Astrocyte (in vitro differentiated cells and primary cell): Measurements from ENCODE around the gene GYG2. TPM values are rescaled to one million over a fixed set of nuclear protein-coding genes. Genes with fewer than 3 reads are reported as not detected.
"Not testable (repeated sequence)": the region's sequence is repeated elsewhere in the genome, so short reads cannot be mapped to it uniquely, and the experiment has no call there.

Source experiments
- DNase-seq: peaks from one replicate; pipeline ENCODE4 v3.0.0-alpha.2; 2010; ENCODE audit warnings: low read depth
- FAIRE-seq: peaks from 2 replicates; lab custom pipeline; 2011; peaks lifted over from hg19 to GRCh38; lab: Jason Lieb, UNC
- H2AFZ ChIP-seq: 2 replicates; pipeline ENCODE4 v1.6.0; 2012; ENCODE audit warnings: low read depth, low read length, inconsistent platforms
- H3K27ac ChIP-seq: 2 replicates; pipeline ENCODE4 v1.5.1; 2011; ENCODE audit warnings: low read depth, low read length, inconsistent platforms
- H3K27me3 ChIP-seq: 2 replicates; pipeline ENCODE4 v1.6.0; 2011; ENCODE audit warnings: low read length, inconsistent platforms; ENCODE audit not compliant: insufficient read depth
- H3K36me3 ChIP-seq: 2 replicates; pipeline ENCODE4 v1.5.1; 2011; ENCODE audit warnings: low read length, inconsistent platforms; ENCODE audit not compliant: insufficient read depth
- H3K4me1 ChIP-seq: 2 replicates; pipeline ENCODE4 v1.5.1; 2011; ENCODE audit warnings: low read length, inconsistent platforms; ENCODE audit not compliant: insufficient read depth
- H3K4me2 ChIP-seq: 2 replicates; pipeline ENCODE4 v1.6.0; 2012; ENCODE audit warnings: low read length, inconsistent platforms
- H3K4me3 ChIP-seq: 2 replicates; pipeline ENCODE4 v1.5.1; 2011; ENCODE audit warnings: low read depth, mild to moderate bottlenecking, low read length, inconsistent platforms; ENCODE audit not compliant: insufficient read depth
- H3K79me2 ChIP-seq: 2 replicates; pipeline ENCODE4 v1.6.0; 2012; ENCODE audit warnings: mild to moderate bottlenecking, low read length, inconsistent platforms; ENCODE audit not compliant: insufficient read depth
- H3K9ac ChIP-seq: 2 replicates; pipeline ENCODE4 v1.6.0; 2012; ENCODE audit warnings: mild to moderate bottlenecking, low read length, inconsistent platforms
- H3K9me3 ChIP-seq: 2 replicates; pipeline ENCODE4 v1.5.1; 2012; ENCODE audit warnings: low read depth, mild to moderate bottlenecking, low read length, inconsistent platforms; ENCODE audit not compliant: insufficient read depth
- H4K20me1 ChIP-seq: 2 replicates; pipeline ENCODE4 v1.6.0; 2012; ENCODE audit warnings: low read length, inconsistent platforms; ENCODE audit not compliant: insufficient read depth
- H3K27ac Mint-ChIP-seq: one replicate; pipeline ENCODE4 v1.8.0; 2021; ENCODE audit warnings: mild to moderate bottlenecking, mixed read lengths; ENCODE audit not compliant: unreplicated experiment
- H3K27me3 Mint-ChIP-seq: one replicate; pipeline ENCODE4 v1.8.0; 2021; ENCODE audit warnings: low read depth, mixed read lengths; ENCODE audit not compliant: unreplicated experiment
- H3K36me3 Mint-ChIP-seq: one replicate; pipeline ENCODE4 v1.8.0; 2021; ENCODE audit warnings: low read depth, mixed read lengths; ENCODE audit not compliant: unreplicated experiment
- H3K4me1 Mint-ChIP-seq: one replicate; pipeline ENCODE4 v1.8.0; 2021; ENCODE audit warnings: low read depth, mixed read lengths; ENCODE audit not compliant: unreplicated experiment
- H3K4me3 Mint-ChIP-seq: one replicate; pipeline ENCODE4 v1.8.0; 2021; ENCODE audit warnings: mild to moderate bottlenecking, moderate library complexity, mixed read lengths; ENCODE audit not compliant: unreplicated experiment
- H3K9me3 Mint-ChIP-seq: one replicate; pipeline ENCODE4 v1.8.0; 2021; ENCODE audit warnings: mild to moderate bottlenecking, mixed read lengths; ENCODE audit not compliant: unreplicated experiment
- CTCF ChIP-seq: IDR thresholded peaks from 2 replicates; pipeline ENCODE4 v1.5.1; 2011; ENCODE audit warnings: low read depth, mild to moderate bottlenecking, inconsistent platforms, low read length, moderate library complexity; ENCODE audit not compliant: insufficient read depth
- EZH2 ChIP-seq: IDR thresholded peaks from 2 replicates; pipeline ENCODE4 v1.6.1; 2012; ENCODE audit warnings: mild to moderate bottlenecking, low read length, inconsistent platforms; ENCODE audit not compliant: insufficient read depth
- total RNA-seq: library from RNA; stranded (reverse); gene quantifications from 2 replicates; pipeline ENCODE4 v1.2.1, GENCODE V29; 2021

GYG2 gene
- total RNA-seq, 1 donor from 2014 or later: 15.5 TPM

- Histone ChIP-seq H3K9ac (peak overlapping the region; percentile 52), H2AFZ (peak overlapping the region; percentile 18)
Measured at GRCh38 chrX:2804106-2804843, 24.5 kb upstream of the GYG2 start.

GRCh38 chrX:2804858-2805257, 23.9 kb upstream of the GYG2 start:
- not testable (repeated sequence) for H3K4me3 Mint-ChIP-seq
- peak; percentile 69 for DNase-seq
- peak overlapping the region; percentile 72 for H3K27ac ChIP-seq

More at GRCh38 chrX:2804106-2804843, 24.5 kb upstream of the GYG2 start:
- H3K9me3 ChIP-seq, H3K4me3 ChIP-seq, H3K4me1 Mint-ChIP-seq, H3K79me2 ChIP-seq, H3K36me3 ChIP-seq, H3K36me3 Mint-ChIP-seq, H3K27ac Mint-ChIP-seq, H3K27me3 Mint-ChIP-seq, H3K9me3 Mint-ChIP-seq, H3K4me1 ChIP-seq, H3K4me3 Mint-ChIP-seq, H4K20me1 ChIP-seq, H3K27me3 ChIP-seq, FAIRE-seq: not testable (repeated sequence)
- Histone ChIP-seq H3K27ac (peak overlapping the region; percentile 72), H3K4me2 (peak overlapping the region; percentile 59)
- DNase-seq: peak; percentile 31

GRCh38 chrX:2811271-2811670, 17.5 kb upstream of the GYG2 start:
- Mint-ChIP-seq H3K27ac (no peak overlapping the region), H3K4me1 (no peaks in the 10 kb centered on the region)
- FAIRE-seq: no peak

More at GRCh38 chrX:2804858-2805257, 23.9 kb upstream of the GYG2 start:
- H4K20me1 ChIP-seq, H3K9me3 ChIP-seq, H3K36me3 ChIP-seq, H3K27me3 Mint-ChIP-seq, H3K36me3 Mint-ChIP-seq, H3K27me3 ChIP-seq, H3K79me2 ChIP-seq, H3K4me3 ChIP-seq, H3K4me1 Mint-ChIP-seq, H3K4me1 ChIP-seq, H3K27ac Mint-ChIP-seq, H3K9me3 Mint-ChIP-seq: not testable (repeated sequence)
- Histone ChIP-seq H3K9ac (peak overlapping the region; percentile 64), H2AFZ (peak overlapping the region; percentile 71), H3K4me2 (peak overlapping the region; percentile 59)
- FAIRE-seq: peak; percentile 95

More at GRCh38 chrX:2811271-2811670, 17.5 kb upstream of the GYG2 start:
- Histone ChIP-seq H3K9me3 (no peaks in the 10 kb centered on the region), H3K4me1 (peaks cover 4% of the 10 kb centered on the region), H3K4me3 (no peak overlapping the region), H4K20me1 (no peaks in the 10 kb centered on the region), H3K9ac (no peak overlapping the region), H3K27me3 (no peaks in the 10 kb centered on the region), H3K27ac (no peak overlapping the region), H3K36me3 (no peaks in the 10 kb centered on the region), H3K79me2 (no peaks in the 10 kb centered on the region), H3K4me2 (no peak overlapping the region), H2AFZ (no peak overlapping the region)
- H3K27me3 Mint-ChIP-seq: no peaks in the 10 kb centered on the region
- TF ChIP-seq CTCF (no peak), EZH2 (no peak)
- DNase-seq: no peak
- no peak overlapping the region for H3K4me3 Mint-ChIP-seq
- no peaks in the 10 kb centered on the region for H3K36me3 Mint-ChIP-seq
- peaks cover 2% of the 10 kb centered on the region for H3K9me3 Mint-ChIP-seq
